Measurements from ENCODE around the gene FAM151A. TPM values are rescaled to one million over a fixed set of nuclear protein-coding genes. Genes with fewer than 3 reads are reported as not detected.

The FAM151A gene
- total and polyA plus RNA-seq, 2 of the 13 experiments (the other 11 are each of a cell fraction or from before 2014, with no cell fraction given): 0.29 to 3.6 TPM

GRCh38 chr1:54619749-54620148, 3.6 kb downstream of the FAM151A start (continued):
- TF ChIP-seq ZBED4 (CRISPR knock-in tag; IDR thresholded peaks at IDR 0.05; ENCODE audit: borderline replicate concordance) (no peak), TFE3 (CRISPR knock-in tag; IDR thresholded peaks at IDR 0.05) (no peak), SAFB2 (CRISPR knock-in tag; IDR thresholded peaks at IDR 0.05; ENCODE audit: borderline replicate concordance, low read depth) (no peak), HOXA3 (CRISPR knock-in tag; IDR thresholded peaks at IDR 0.05) (no peak)

- intact Hi-C loops (cut with micrococcal nuclease; ENCODE audit: unreplicated experiment) (no loop called here), in situ Hi-C loops (cut with HindIII; ENCODE audit: extremely low pct_ligation_motif_present, low pct_unique_long_range_greater_than_20kb) (no loop called here)
- FAIRE-seq (no peak), ATAC-seq (no peak), DNase-seq (ENCODE audit: low spot score) (no peak)
- Histone ChIP-seq H2AFZ (ENCODE audit: low read length) (no peak overlapping the region), H3K9me3 (ENCODE audit: low read length) (no peaks in the 10 kb centered on the region), H3K79me2 (ENCODE audit: insufficient read depth, low read length) (no peaks in the 10 kb centered on the region), H3K27me3 (ENCODE audit: control insufficient read depth in 1 of 2, insufficient read depth in 2 of 2, low read length in 2 of 2) (no peaks in the 10 kb centered on the region), H3K4me2 (ENCODE audit: low read depth, low read length) (no peak overlapping the region), H3K27ac (ENCODE audit: extremely low read length, insufficient read depth, low read length) (no peak overlapping the region), H3K36me3 (replicated peaks in 1 of 2; ENCODE audit: control insufficient read depth in 1 of 2, insufficient read depth in 2 of 2, low read length in 2 of 2) (no peaks in the 10 kb centered on the region), H4K20me1 (ENCODE audit: insufficient read depth, low read length) (no peaks in the 10 kb centered on the region), H3K4me3 (replicated peaks in 1 of 3; ENCODE audit: insufficient read depth in 1 of 3, low read depth in 2 of 3, low read length in 3 of 3) (no peak overlapping the region), H3K9ac (ENCODE audit: insufficient read depth, low read depth, low read length) (no peak overlapping the region), H3K4me1 (ENCODE audit: insufficient read depth, low read length) (peaks cover 19% of the 10 kb centered on the region)
- POLR2A ChIA-PET: no interaction called here
- 82% methylated on average over 8 of the region's 13 CpGs for whole genome bisulfite sequencing (ENCODE audit: low lambda C conversion rate)
- BruUV-seq (replicated peaks): no TSS peak
- TF ChIP-seq KDM4B (CRISPR knock-in tag; IDR thresholded peaks at IDR 0.05) (no peak), RBAK (CRISPR knock-in tag; IDR thresholded peaks at IDR 0.05) (no peak), KLF15 (CRISPR knock-in tag; IDR thresholded peaks at IDR 0.05; ENCODE audit: borderline replicate concordance) (no peak), ZNF230 (CRISPR knock-in tag; IDR thresholded peaks at IDR 0.05) (no peak), ZNF75D (CRISPR knock-in tag; IDR thresholded peaks at IDR 0.05; ENCODE audit: borderline replicate concordance) (no peak), ZNF382 (CRISPR knock-in tag; IDR thresholded peaks at IDR 0.05; ENCODE audit: borderline replicate concordance) (no peak), ZNF263 (CRISPR knock-in tag; IDR thresholded peaks at IDR 0.05) (peak; percentile 8; the same call in 1 of the 2 replicates)
- CTCF ChIA-PET (ENCODE audit: low intra/inter-chr PET ratio, low total read pairs): no interaction called here
Measured at GRCh38 chr1:54615531-54616279, 7.6 kb downstream of the FAM151A start.

All from HepG2 (cell line).